ENCODE data around the gene THUMPD3.

Gene THUMPD3

GRCh38 chr3:9415485-9416138, 52.8 kb downstream of the THUMPD3 start:
- H3K4me3 Mint-ChIP-seq: no peak overlapping the region
- H3K27ac Mint-ChIP-seq: peak overlapping the region; percentile 38
- no peak for ATAC-seq

GRCh38 chr3:9416139-9416780, 53.4 kb downstream of the THUMPD3 start:
- Mint-ChIP-seq H3K9me3 (no peaks in the 10 kb centered on the region), H3K4me3 (no peak overlapping the region), H3K4me1 (peaks cover 36% of the 10 kb centered on the region), H3K27ac (peak overlapping the region; percentile 38), H3K36me3 (peaks cover 56% of the 10 kb centered on the region)
- DNase-seq (ENCODE audit: low spot score in 2 of 2) (no peak), ATAC-seq (peak; percentile 52)

More at GRCh38 chr3:9415485-9416138, 52.8 kb downstream of the THUMPD3 start:
- peaks cover 29% of the 10 kb centered on the region for H3K4me1 Mint-ChIP-seq
- H3K9me3 Mint-ChIP-seq: no peaks in the 10 kb centered on the region
- DNase-seq (ENCODE audit: low spot score in 2 of 2): no peak
- peaks cover 50% of the 10 kb centered on the region for H3K36me3 Mint-ChIP-seq

GRCh38 chr3:9420850-9421549, 58.1 kb downstream of the THUMPD3 start:
- DNase-seq (ENCODE audit: low spot score in 2 of 2): no peak
- Mint-ChIP-seq H3K27ac (peak overlapping the region; percentile 18), H3K36me3 (peaks cover 77% of the 10 kb centered on the region), H3K4me1 (peaks cover 40% of the 10 kb centered on the region), H3K4me3 (no peak overlapping the region), H3K9me3 (no peaks in the 10 kb centered on the region)
- no peak for ATAC-seq

DNA sequence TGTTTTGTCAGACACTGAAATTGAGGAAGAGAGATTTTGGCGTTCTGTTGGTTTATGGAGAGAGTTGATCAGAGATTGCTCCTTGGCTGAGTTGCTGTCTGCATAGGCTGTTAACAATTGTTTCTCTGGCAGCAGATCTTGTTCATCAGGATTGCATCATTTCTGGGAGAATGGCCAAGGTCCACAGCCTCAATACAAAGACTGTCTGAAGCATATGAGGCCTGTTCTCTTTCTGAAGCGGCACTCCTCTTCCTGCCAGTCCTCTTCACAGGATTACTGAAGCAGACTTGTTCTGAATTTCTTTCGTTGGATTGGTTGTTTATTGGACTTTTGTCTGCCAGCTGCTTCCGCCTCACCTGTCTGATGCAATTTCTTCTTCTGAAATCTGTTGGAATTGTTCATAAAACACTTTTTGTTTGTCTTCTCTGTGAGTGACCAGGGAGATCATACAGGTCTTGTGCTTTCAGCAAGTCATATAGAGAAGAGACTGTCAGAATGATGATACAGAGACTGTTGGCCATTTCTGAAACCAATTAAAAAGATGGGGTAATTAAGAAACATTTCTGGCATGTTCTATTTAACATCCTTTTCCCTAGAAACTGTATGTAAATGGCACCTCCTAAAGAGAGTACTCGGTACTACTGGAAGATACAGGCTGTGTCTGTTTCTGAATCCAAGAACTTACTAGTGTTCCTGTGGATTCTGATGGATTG, 60.0 kb downstream of the THUMPD3 start:
- ATAC-seq (peak; percentile 72), DNase-seq (ENCODE audit: low spot score in 2 of 2) (no peak)
- peak overlapping the region; percentile 87 for H3K27ac Mint-ChIP-seq
- peak overlapping the region; percentile 3 for H3K4me3 Mint-ChIP-seq
- H3K9me3 Mint-ChIP-seq: no peaks in the 10 kb centered on the region
- H3K4me1 Mint-ChIP-seq: peaks cover 38% of the 10 kb centered on the region
- peaks cover 77% of the 10 kb centered on the region for H3K36me3 Mint-ChIP-seq

- DNase-seq (ENCODE audit: low spot score in 2 of 2) (no peak), ATAC-seq (no peak)
- Mint-ChIP-seq H3K27ac (peak overlapping the region; percentile 37), H3K9me3 (no peaks in the 10 kb centered on the region), H3K36me3 (peaks cover 100% of the 10 kb centered on the region), H3K4me1 (peaks cover 13% of the 10 kb centered on the region), H3K4me3 (no peak overlapping the region)
Measured at GRCh38 chr3:9428411-9428810, 65.6 kb downstream of the THUMPD3 start.

GRCh38 chr3:9430733-9431132, 67.9 kb downstream of the THUMPD3 start:
- Mint-ChIP-seq H3K36me3 (peaks cover 100% of the 10 kb centered on the region), H3K4me1 (peaks cover 11% of the 10 kb centered on the region), H3K9me3 (no peaks in the 10 kb centered on the region), H3K4me3 (no peak overlapping the region), H3K27ac (no peak overlapping the region)
- DNase-seq (ENCODE audit: low spot score in 2 of 2) (no peak), ATAC-seq (no peak)

DNA sequence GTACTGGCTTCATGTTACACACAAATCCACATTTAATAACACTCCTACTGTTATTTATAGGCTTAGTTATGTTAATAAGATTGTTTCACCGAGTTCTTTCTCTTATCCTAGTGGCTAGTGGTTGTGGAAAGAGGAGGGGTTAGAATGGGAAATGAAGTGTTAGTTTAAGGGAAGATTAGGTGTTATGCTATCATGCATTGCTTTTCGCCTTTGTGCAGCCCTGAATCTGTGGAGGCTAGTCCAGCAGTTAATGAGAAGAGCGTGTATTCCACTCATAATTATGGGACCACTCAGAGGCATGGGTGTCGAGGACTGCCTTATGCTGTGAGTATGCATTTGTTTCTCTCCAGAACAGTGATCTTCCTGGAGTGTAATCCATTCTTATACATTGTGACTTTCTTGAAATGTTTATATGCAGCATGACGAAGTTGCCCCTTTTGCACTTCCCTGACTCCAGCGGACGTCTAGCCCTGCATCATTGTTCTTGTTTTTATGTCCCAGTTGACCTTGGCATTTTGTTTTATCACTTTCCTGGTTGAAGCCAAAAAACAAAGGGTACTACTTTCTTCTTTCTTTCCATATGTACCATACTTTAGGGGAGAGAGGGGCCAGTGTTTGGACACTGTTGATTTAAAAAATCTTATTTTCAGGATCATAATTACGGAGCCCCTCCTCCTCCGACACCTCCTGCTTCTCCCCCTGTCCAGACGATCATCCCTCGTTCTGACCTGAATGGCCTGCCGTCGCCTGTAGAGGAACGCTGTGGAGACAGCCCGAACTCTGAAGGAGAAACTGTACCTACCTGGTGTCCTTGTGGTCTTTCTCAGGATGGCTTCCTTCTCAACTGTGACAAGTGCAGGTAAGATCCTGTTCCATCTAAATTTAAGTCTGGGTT, 71.0 kb downstream of the THUMPD3 start:
- Mint-ChIP-seq H3K4me3 (no peak overlapping the region), H3K27ac (no peak overlapping the region), H3K9me3 (no peaks in the 10 kb centered on the region), H3K36me3 (peaks cover 100% of the 10 kb centered on the region), H3K4me1 (peaks cover 21% of the 10 kb centered on the region)
- ATAC-seq (no peak), DNase-seq (ENCODE audit: low spot score in 2 of 2) (no peak)

- H3K4me1 Mint-ChIP-seq: peaks cover 17% of the 10 kb centered on the region
- DNase-seq (ENCODE audit: low spot score in 2 of 2): no peak
- ATAC-seq: no peak
- H3K36me3 Mint-ChIP-seq: peaks cover 100% of the 10 kb centered on the region
- no peaks in the 10 kb centered on the region for H3K9me3 Mint-ChIP-seq
- no peak overlapping the region for H3K27ac Mint-ChIP-seq
- no peak overlapping the region for H3K4me3 Mint-ChIP-seq
Measured at GRCh38 chr3:9435316-9435715, 72.5 kb downstream of the THUMPD3 start.

Measured in stimulated activated effector memory CD8-positive, alpha-beta T cell treated with anti-CD3 and anti-CD28 coated beads, Interleukin-12 subunit alpha, Interleukin-12 subunit beta, amount 100 ng/mL, for 72 hours (primary cell).